WTC11 (cell line): ENCODE data around the gene ALK. TPM values are rescaled to one million over a fixed set of nuclear protein-coding genes. Genes with fewer than 3 reads are reported as not detected.

Experiments used
- ATAC-seq: fragments of 200-7000 bp; cut with Tn5 transposase; 2 replicates; pipeline ENCODE4 v1.10.0; 2021; ENCODE audit warnings: mild to moderate bottlenecking, moderate library complexity
- CTCF ChIA-PET: fragments of 300-600 bp; sonication (Branson Sonifier 250); formaldehyde crosslinking; loops from one replicate; lab custom pipeline; 2021; ENCODE audit warnings: antibody characterized with exemption; lab: Charles Lee
- POLR2A ChIA-PET: fragments of 350-600 bp; sonication (Branson Sonifier 250); formaldehyde crosslinking; loops from one replicate; lab custom pipeline; 2021; ENCODE audit warnings: antibody characterized with exemption; lab: Charles Lee
- DNase-seq: peaks from one replicate; pipeline ENCODE4 v3.0.0; 2021; ENCODE audit warnings: low spot score
- H3K27ac Mint-ChIP-seq: 2 replicates; pipeline ENCODE4 v1.8.0; 2021; ENCODE audit warnings: mixed read lengths
- H3K27me3 Mint-ChIP-seq: 2 replicates; pipeline ENCODE4 v1.8.0; 2021; ENCODE audit warnings: low read depth, mild to moderate bottlenecking, moderate library complexity, mixed read lengths
- H3K36me3 Mint-ChIP-seq: 2 replicates; pipeline ENCODE4 v1.8.0; 2021; ENCODE audit warnings: mixed read lengths
- H3K4me1 Mint-ChIP-seq: 2 replicates; pipeline ENCODE4 v1.8.0; 2022; ENCODE audit warnings: mixed read lengths
- H3K4me3 Mint-ChIP-seq: 2 replicates; pipeline ENCODE4 v1.8.0; 2021; ENCODE audit warnings: mild to moderate bottlenecking, moderate library complexity, mixed read lengths
- H3K9me3 Mint-ChIP-seq: 2 replicates; pipeline ENCODE4 v1.8.0; 2021; ENCODE audit warnings: mixed read lengths
- AR ChIP-seq: fragments of 250-450 bp; sonication (Bioruptor Pico); IDR thresholded peaks from 2 replicates; pipeline ENCODE4 v1.9.0; 2021; ENCODE audit warnings: mild to moderate bottlenecking
- ATF2 ChIP-seq: sonication (generic); formaldehyde crosslinking; IDR thresholded peaks from 2 replicates; pipeline ENCODE4 v1.8.1; 2022; ENCODE audit warnings: low read depth, missing genetic modification reagents, borderline replicate concordance
- CBFB ChIP-seq: sonication (generic); formaldehyde crosslinking; IDR thresholded peaks from 2 replicates; pipeline ENCODE4 v1.8.1; 2022; ENCODE audit warnings: mild to moderate bottlenecking, low read depth, missing genetic modification reagents
- CDX4 ChIP-seq: fragments of 250-450 bp; sonication (Bioruptor Pico); IDR thresholded peaks from 2 replicates; pipeline ENCODE4 v1.9.0; 2021; ENCODE audit warnings: moderate library complexity, mild to moderate bottlenecking, inconsistent platforms, borderline replicate concordance
- CREM ChIP-seq: sonication (generic); formaldehyde crosslinking; IDR thresholded peaks from 2 replicates; pipeline ENCODE4 v1.8.1; 2022; ENCODE audit warnings: mild to moderate bottlenecking, missing genetic modification reagents, moderate library complexity
- CTCF ChIP-seq: fragments of 200-600 bp; IDR thresholded peaks from 2 replicates; pipeline ENCODE4 v1.8.0; 2022; ENCODE audit warnings: antibody characterized with exemption
- E2F1 ChIP-seq: sonication (generic); formaldehyde crosslinking; IDR thresholded peaks from 2 replicates; pipeline ENCODE4 v1.8.0; 2022; ENCODE audit warnings: mild to moderate bottlenecking, missing genetic modification reagents
- HMGA2 ChIP-seq: fragments of 250-450 bp; sonication (Bioruptor Pico); IDR thresholded peaks from 2 replicates; pipeline ENCODE4 v1.4.0; 2021; ENCODE audit warnings: mild to moderate bottlenecking, moderate library complexity
- IRF2 ChIP-seq: sonication (generic); formaldehyde crosslinking; IDR thresholded peaks from 2 replicates; pipeline ENCODE4 v1.8.0; 2022; ENCODE audit warnings: low read depth, missing genetic modification reagents, borderline replicate concordance
- MLX ChIP-seq: sonication (generic); formaldehyde crosslinking; IDR thresholded peaks from 2 replicates; pipeline ENCODE4 v1.8.1; 2023; ENCODE audit warnings: mild to moderate bottlenecking, missing genetic modification reagents, moderate library complexity
- NFATC4 ChIP-seq: fragments of 250-450 bp; sonication (Bioruptor Pico); IDR thresholded peaks from 2 replicates; pipeline ENCODE4 v1.9.0; 2021; ENCODE audit warnings: mild to moderate bottlenecking
- PREB ChIP-seq: sonication (generic); formaldehyde crosslinking; IDR thresholded peaks from 2 replicates; pipeline ENCODE4 v1.8.1; 2022; ENCODE audit warnings: mild to moderate bottlenecking, missing genetic modification reagents, moderate library complexity, borderline replicate concordance
- RORB ChIP-seq: fragments of 250-450 bp; sonication (Bioruptor Pico); IDR thresholded peaks from 2 replicates; pipeline ENCODE4 v1.9.0; 2021; ENCODE audit warnings: mild to moderate bottlenecking
- ZNF317 ChIP-seq: sonication (generic); formaldehyde crosslinking; IDR thresholded peaks from 2 replicates; pipeline ENCODE4 v1.8.1; 2023; ENCODE audit warnings: low read depth, mild to moderate bottlenecking, moderate library complexity, missing genetic modification reagents, borderline replicate concordance
- ZNF396 ChIP-seq: fragments of 250-450 bp; sonication (Bioruptor Pico); IDR thresholded peaks from 2 replicates; pipeline ENCODE4 v1.8.0; 2021; ENCODE audit warnings: mild to moderate bottlenecking, moderate library complexity, borderline replicate concordance
- ZNF532 ChIP-seq: fragments of 250-450 bp; sonication (Bioruptor Pico); IDR thresholded peaks from 2 replicates; pipeline ENCODE4 v1.9.0; 2021; ENCODE audit warnings: mild to moderate bottlenecking, borderline replicate concordance
- total RNA-seq: library from RNA; stranded (reverse); gene quantifications from 3 replicates; pipeline ENCODE4 v1.2.3, GENCODE V29; 2021
- TF ChIP-seq, protein P1 (sequence below): sonication (generic); formaldehyde crosslinking; IDR thresholded peaks from 2 replicates; pipeline ENCODE4 v1.8.1; 2023; ENCODE audit warnings: mild to moderate bottlenecking, missing genetic modification reagents
- TF ChIP-seq, protein P2 (sequence below): sonication (generic); formaldehyde crosslinking; IDR thresholded peaks from 2 replicates; pipeline ENCODE4 v1.8.0; 2023; ENCODE audit warnings: mild to moderate bottlenecking, missing genetic modification reagents

The ALK gene
- total RNA-seq, 1 experiment from 2014 or later, result not detected

DNA sequence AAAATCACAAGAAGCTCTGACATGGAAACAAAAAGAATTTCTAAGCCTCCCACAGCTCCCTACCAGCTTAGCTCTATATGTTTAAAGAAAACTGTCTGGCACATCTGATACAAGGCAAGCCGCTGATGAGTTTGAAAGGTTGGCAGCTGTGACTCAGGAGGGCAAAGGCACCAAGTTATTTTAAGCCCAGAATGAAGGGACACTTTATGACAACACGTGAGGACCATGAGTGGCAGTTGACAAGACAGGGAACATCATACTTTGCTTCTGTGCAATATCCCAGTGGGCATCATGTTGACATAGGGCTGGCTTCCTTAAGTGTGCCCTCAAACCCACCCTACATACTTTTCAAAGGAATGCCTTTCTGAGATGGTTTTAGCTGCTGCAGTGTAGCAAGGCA is 533.3 kb downstream of the ALK start:
- ChIA-PET POLR2A (no interaction called here), CTCF (interaction anchor here (1.5 kb wide), 1 partner anchor 684 kb away, joined by 3 read pairs; no protein-coding TSS in a partner anchor)
- no peaks in the 10 kb centered on the region for H3K4me1 Mint-ChIP-seq
- H3K27ac Mint-ChIP-seq, result no peak overlapping the region
- no peaks in the 10 kb centered on the region for H3K27me3 Mint-ChIP-seq
- DNase-seq, result no peak
- TF ChIP-seq PREB (CRISPR knock-in tag) (no peak), IRF2 (CRISPR knock-in tag) (no peak), ZNF317 (CRISPR knock-in tag) (no peak), NFATC4 (CRISPR knock-in tag) (no peak), CTCF (no peak), CBFB (CRISPR knock-in tag) (no peak), E2F1 (no peak), CDX4 (no peak), RORB (CRISPR knock-in tag) (no peak), HMGA2 (CRISPR knock-in tag) (no peak), CREM (CRISPR knock-in tag) (no peak), ATF2 (CRISPR knock-in tag) (no peak), AR (CRISPR knock-in tag) (no peak), ZNF396 (no peak), ZNF532 (CRISPR knock-in tag) (no peak), MLX (CRISPR knock-in tag) (no peak)
- TF ChIP-seq, protein P1, sequence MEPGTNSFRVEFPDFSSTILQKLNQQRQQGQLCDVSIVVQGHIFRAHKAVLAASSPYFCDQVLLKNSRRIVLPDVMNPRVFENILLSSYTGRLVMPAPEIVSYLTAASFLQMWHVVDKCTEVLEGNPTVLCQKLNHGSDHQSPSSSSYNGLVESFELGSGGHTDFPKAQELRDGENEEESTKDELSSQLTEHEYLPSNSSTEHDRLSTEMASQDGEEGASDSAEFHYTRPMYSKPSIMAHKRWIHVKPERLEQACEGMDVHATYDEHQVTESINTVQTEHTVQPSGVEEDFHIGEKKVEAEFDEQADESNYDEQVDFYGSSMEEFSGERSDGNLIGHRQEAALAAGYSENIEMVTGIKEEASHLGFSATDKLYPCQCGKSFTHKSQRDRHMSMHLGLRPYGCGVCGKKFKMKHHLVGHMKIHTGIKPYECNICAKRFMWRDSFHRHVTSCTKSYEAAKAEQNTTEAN (CRISPR knock-in tag), result no peak
- TF ChIP-seq, protein P2, sequence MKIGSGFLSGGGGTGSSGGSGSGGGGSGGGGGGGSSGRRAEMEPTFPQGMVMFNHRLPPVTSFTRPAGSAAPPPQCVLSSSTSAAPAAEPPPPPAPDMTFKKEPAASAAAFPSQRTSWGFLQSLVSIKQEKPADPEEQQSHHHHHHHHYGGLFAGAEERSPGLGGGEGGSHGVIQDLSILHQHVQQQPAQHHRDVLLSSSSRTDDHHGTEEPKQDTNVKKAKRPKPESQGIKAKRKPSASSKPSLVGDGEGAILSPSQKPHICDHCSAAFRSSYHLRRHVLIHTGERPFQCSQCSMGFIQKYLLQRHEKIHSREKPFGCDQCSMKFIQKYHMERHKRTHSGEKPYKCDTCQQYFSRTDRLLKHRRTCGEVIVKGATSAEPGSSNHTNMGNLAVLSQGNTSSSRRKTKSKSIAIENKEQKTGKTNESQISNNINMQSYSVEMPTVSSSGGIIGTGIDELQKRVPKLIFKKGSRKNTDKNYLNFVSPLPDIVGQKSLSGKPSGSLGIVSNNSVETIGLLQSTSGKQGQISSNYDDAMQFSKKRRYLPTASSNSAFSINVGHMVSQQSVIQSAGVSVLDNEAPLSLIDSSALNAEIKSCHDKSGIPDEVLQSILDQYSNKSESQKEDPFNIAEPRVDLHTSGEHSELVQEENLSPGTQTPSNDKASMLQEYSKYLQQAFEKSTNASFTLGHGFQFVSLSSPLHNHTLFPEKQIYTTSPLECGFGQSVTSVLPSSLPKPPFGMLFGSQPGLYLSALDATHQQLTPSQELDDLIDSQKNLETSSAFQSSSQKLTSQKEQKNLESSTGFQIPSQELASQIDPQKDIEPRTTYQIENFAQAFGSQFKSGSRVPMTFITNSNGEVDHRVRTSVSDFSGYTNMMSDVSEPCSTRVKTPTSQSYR, result no peak
- H3K36me3 Mint-ChIP-seq, result no peaks in the 10 kb centered on the region
- H3K9me3 Mint-ChIP-seq, result no peaks in the 10 kb centered on the region
- ATAC-seq, result no peak
- H3K4me3 Mint-ChIP-seq, result no peak overlapping the region
